Right lobe of liver (tissue), 4 donors: ENCODE measurements around the gene SPSB3.

Experiments used
- POLR2A ChIP-seq: fragments of 450-650 bp; IDR thresholded peaks from one replicate; pipeline ENCODE4 v1.6.1; 2017; ENCODE audit warnings: antibody characterized with exemption, mild to moderate bottlenecking
- TF ChIP-seq, protein P1 (sequence below), 4 donors: fragments of 200-600 bp in 3 of 4; fragments of 450-650 bp in 1 of 4; IDR thresholded peaks; one replicate each; pipeline versions ENCODE4 v1.5.1 to v1.8.0; 2016 to 2022; ENCODE audit warnings: antibody characterized with exemption in 4 of 4, mild to moderate bottlenecking in 2 of 4
- donor health status: DM: no; HTN: no; CAD: no.
- donor health status: DM: no; HTN: no; CAD: no.
- donor health status: DM: no; HTN: yes; CAD: no.

DNA sequence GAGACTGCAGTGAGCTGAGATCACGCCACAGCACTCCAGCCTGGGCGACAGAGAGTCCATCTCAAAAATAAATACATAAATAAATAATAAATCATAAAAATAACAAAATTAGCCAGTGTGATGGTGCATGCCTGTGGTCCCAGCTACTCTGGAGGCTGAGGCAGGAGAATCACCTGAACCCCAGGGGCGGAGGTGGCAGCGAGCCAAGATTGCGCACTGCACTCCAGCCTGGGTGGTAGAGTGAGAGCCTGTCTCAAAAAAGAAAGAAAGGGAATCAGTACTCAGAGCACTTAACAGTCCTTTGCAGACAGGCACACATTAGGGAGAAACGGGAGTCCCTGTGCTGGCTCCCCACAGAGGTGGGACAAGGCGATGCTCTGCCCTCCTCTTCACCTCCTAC, 51.3 kb downstream of the SPSB3 start:
- TF ChIP-seq, protein P1, sequence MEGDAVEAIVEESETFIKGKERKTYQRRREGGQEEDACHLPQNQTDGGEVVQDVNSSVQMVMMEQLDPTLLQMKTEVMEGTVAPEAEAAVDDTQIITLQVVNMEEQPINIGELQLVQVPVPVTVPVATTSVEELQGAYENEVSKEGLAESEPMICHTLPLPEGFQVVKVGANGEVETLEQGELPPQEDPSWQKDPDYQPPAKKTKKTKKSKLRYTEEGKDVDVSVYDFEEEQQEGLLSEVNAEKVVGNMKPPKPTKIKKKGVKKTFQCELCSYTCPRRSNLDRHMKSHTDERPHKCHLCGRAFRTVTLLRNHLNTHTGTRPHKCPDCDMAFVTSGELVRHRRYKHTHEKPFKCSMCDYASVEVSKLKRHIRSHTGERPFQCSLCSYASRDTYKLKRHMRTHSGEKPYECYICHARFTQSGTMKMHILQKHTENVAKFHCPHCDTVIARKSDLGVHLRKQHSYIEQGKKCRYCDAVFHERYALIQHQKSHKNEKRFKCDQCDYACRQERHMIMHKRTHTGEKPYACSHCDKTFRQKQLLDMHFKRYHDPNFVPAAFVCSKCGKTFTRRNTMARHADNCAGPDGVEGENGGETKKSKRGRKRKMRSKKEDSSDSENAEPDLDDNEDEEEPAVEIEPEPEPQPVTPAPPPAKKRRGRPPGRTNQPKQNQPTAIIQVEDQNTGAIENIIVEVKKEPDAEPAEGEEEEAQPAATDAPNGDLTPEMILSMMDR (IDR thresholded peaks at IDR 0.05), result no peak
- TF ChIP-seq POLR2A, result no peak
